Measurements from ENCODE around the gene P2RX4. TPM values are rescaled to one million over a fixed set of nuclear protein-coding genes. Genes with fewer than 3 reads are reported as not detected.
"Not testable (repeated sequence)": the region's sequence is repeated elsewhere in the genome, so short reads cannot be mapped to it uniquely, and the experiment has no call there.

P2RX4 gene
- 10 to 100 TPM; 21.8 to 21.9 TPM for total RNA-seq

- H3K4me3 ChIP-seq = peak within 1 kb of the TSS; percentile 69 to 81
- peak; percentile 84 for DNase-seq (ENCODE audit: low spot score)
- H3K27ac ChIP-seq = peak within 1 kb of the TSS; percentile 82 to 97
- H3K4me1 ChIP-seq = peaks cover 0 to 16% of the 10 kb centered on the region in 2 donors
- TF ChIP-seq CTCF (IDR thresholded peaks at IDR 0.05) = peak; percentile 15 to 54
- H3K27me3 ChIP-seq = no peaks in the 10 kb centered on the region
- no peaks in the 10 kb centered on the region for H3K36me3 ChIP-seq
- no peaks in the 10 kb centered on the region for H3K9me3 ChIP-seq
Measured at GRCh38 chr12:121209624-121210572, at the start of gene P2RX4. Gene P2RX4 (plus strand): TSS chr12:121210129. CDS start chr12:121210165, 36 bp downstream.

GRCh38 chr12:121162384-121162783 lies 47.5 kb upstream of the P2RX4 start:
- no peak for DNase-seq (ENCODE audit: low spot score)
- H3K4me3 ChIP-seq = no peak overlapping the region
- no peak overlapping the region for H3K27ac ChIP-seq
- H3K4me1 ChIP-seq = no peaks in the 10 kb centered on the region
- peaks cover 0 to 8% of the 10 kb centered on the region in 2 donors for H3K9me3 ChIP-seq
- H3K27me3 ChIP-seq = no peaks in the 10 kb centered on the region
- H3K36me3 ChIP-seq = no peaks in the 10 kb centered on the region
- no peak for TF ChIP-seq CTCF (IDR thresholded peaks at IDR 0.05)

- Histone ChIP-seq H3K4me3 (no peak overlapping the region), H3K9me3 (peaks cover 0 to 3% of the 10 kb centered on the region in 2 donors), H3K27ac (no peak overlapping the region), H3K36me3 (no peaks in the 10 kb centered on the region), H3K27me3 (no peaks in the 10 kb centered on the region), H3K4me1 (no peaks in the 10 kb centered on the region)
- TF ChIP-seq CTCF (IDR thresholded peaks at IDR 0.05) = no peak
- no peak for DNase-seq (ENCODE audit: low spot score)
Measured at GRCh38 chr12:121162985-121163384, 46.9 kb upstream of the P2RX4 start.

- H3K4me3 ChIP-seq; H3K4me1 ChIP-seq; DNase-seq (ENCODE audit: low spot score); H3K9me3 ChIP-seq; H3K27ac ChIP-seq; H3K36me3 ChIP-seq; H3K27me3 ChIP-seq: not testable (repeated sequence)
Measured at GRCh38 chr12:121164839-121165238, 45.1 kb upstream of the P2RX4 start.

- H3K4me3 ChIP-seq = no peak overlapping the region
- no peaks in the 10 kb centered on the region for H3K27me3 ChIP-seq
- no peak for TF ChIP-seq CTCF (IDR thresholded peaks at IDR 0.05)
- H3K36me3 ChIP-seq = no peaks in the 10 kb centered on the region
- H3K4me1 ChIP-seq = no peaks in the 10 kb centered on the region
- no peaks in the 10 kb centered on the region for H3K9me3 ChIP-seq
- H3K27ac ChIP-seq = no peak overlapping the region
- no peak for DNase-seq (ENCODE audit: low spot score)
Measured at GRCh38 chr12:121165316-121165715, 44.6 kb upstream of the P2RX4 start.

GRCh38 chr12:121166356-121166755 lies 43.6 kb upstream of the P2RX4 start:
- Histone ChIP-seq H3K4me1 (no peaks in the 10 kb centered on the region), H3K4me3 (no peak overlapping the region), H3K9me3 (no peaks in the 10 kb centered on the region), H3K27ac (no peak overlapping the region), H3K27me3 (no peaks in the 10 kb centered on the region), H3K36me3 (no peaks in the 10 kb centered on the region)
- no peak for TF ChIP-seq CTCF (IDR thresholded peaks at IDR 0.05)
- DNase-seq (ENCODE audit: low spot score) = no peak
